ENCODE data around the gene TRIM10.

TRIM10 gene

GRCh38 chr6:30163918-30164654 is 3.1 kb upstream of the TRIM10 start:
- Histone ChIP-seq H3K27ac (replicated peaks) (no peak overlapping the region), H3K4me3 (replicated peaks; ENCODE audit: insufficient read depth, low read length) (no peak overlapping the region), H3K27me3 (ENCODE audit: insufficient read depth, poor library complexity, severe bottlenecking) (peaks cover 12% of the 10 kb centered on the region)
- TF ChIP-seq POLR2AphosphoS5 (IDR thresholded peaks at IDR 0.05; ENCODE audit: low read depth) (no peak), CTCF (IDR thresholded peaks at IDR 0.05; ENCODE audit: insufficient read depth, low read length) (no peak), SPI1 (IDR thresholded peaks at IDR 0.05; ENCODE audit: borderline replicate concordance, low read depth) (no peak), GABPA (IDR thresholded peaks at IDR 0.05; ENCODE audit: low read depth) (no peak)
- TF ChIP-seq, protein P1, sequence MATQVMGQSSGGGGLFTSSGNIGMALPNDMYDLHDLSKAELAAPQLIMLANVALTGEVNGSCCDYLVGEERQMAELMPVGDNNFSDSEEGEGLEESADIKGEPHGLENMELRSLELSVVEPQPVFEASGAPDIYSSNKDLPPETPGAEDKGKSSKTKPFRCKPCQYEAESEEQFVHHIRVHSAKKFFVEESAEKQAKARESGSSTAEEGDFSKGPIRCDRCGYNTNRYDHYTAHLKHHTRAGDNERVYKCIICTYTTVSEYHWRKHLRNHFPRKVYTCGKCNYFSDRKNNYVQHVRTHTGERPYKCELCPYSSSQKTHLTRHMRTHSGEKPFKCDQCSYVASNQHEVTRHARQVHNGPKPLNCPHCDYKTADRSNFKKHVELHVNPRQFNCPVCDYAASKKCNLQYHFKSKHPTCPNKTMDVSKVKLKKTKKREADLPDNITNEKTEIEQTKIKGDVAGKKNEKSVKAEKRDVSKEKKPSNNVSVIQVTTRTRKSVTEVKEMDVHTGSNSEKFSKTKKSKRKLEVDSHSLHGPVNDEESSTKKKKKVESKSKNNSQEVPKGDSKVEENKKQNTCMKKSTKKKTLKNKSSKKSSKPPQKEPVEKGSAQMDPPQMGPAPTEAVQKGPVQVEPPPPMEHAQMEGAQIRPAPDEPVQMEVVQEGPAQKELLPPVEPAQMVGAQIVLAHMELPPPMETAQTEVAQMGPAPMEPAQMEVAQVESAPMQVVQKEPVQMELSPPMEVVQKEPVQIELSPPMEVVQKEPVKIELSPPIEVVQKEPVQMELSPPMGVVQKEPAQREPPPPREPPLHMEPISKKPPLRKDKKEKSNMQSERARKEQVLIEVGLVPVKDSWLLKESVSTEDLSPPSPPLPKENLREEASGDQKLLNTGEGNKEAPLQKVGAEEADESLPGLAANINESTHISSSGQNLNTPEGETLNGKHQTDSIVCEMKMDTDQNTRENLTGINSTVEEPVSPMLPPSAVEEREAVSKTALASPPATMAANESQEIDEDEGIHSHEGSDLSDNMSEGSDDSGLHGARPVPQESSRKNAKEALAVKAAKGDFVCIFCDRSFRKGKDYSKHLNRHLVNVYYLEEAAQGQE (IDR thresholded peaks at IDR 0.05; ENCODE audit: insufficient replicate concordance, low read depth) = no peak
- DNase-seq (ENCODE audit: low read depth in 1 of 2, low spot score in 1 of 2) = no peak

DNA sequence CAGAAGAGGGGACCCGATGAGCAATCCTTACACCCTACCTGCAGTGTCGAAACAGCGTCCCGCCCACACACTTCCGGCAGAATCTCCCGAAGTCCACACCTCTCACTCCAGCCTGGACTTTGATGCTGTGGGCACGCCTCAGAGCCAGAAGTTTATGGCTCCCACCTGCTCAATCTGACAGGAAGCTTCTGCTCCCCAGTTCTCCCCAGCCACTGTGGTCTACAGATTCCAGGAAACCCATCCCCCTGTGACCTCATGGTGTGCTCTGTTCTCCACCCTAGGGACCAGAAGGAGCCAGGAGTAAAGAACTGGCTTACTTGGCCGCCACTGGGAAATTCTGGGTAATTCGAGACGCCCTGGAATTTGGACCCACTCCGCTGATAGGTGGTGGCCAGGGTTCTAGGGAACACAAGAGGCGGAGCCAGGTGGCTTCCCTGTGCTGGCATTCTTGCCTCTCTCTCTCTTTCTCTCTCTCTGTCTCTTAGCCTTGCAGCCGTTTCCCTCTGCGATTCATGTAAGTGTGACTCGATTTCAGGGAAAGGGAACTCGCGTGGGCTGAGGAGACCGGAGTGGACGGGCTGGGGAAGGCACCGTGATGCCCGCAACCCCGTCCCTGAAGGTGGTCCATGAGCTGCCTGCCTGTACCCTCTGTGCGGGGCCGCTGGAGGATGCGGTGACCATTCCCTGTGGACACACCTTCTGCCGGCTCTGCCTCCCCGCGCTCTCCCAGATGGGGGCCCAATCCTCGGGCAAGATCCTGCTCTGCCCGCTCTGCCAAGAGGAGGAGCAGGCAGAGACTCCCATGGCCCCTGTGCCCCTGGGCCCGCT is 2.3 kb upstream of the TRIM10 start, which contains the start of gene TRIM15:
Gene TRIM15, plus strand, starts transcription at position 457 of the 828 bp plus-strand sequence. Its CDS starts 139 bp downstream, at position 596.
- peaks cover 8% of the 10 kb centered on the region for H3K27me3 ChIP-seq (ENCODE audit: insufficient read depth, poor library complexity, severe bottlenecking)
- no peak within 1 kb of the TSS for H3K4me3 ChIP-seq (replicated peaks; ENCODE audit: insufficient read depth, low read length)
- DNase-seq (ENCODE audit: low read depth in 1 of 2, low spot score in 1 of 2) = no peak
- no peak within 1 kb of the TSS for H3K27ac ChIP-seq (replicated peaks)
- TF ChIP-seq POLR2AphosphoS5 (IDR thresholded peaks at IDR 0.05; ENCODE audit: low read depth) (no peak), CTCF (IDR thresholded peaks at IDR 0.05; ENCODE audit: insufficient read depth, low read length) (no peak), GABPA (IDR thresholded peaks at IDR 0.05; ENCODE audit: low read depth) (no peak), SPI1 (IDR thresholded peaks at IDR 0.05; ENCODE audit: borderline replicate concordance, low read depth) (no peak)
- TF ChIP-seq, protein P1 (IDR thresholded peaks at IDR 0.05; ENCODE audit: insufficient replicate concordance, low read depth) = no peak

DNA sequence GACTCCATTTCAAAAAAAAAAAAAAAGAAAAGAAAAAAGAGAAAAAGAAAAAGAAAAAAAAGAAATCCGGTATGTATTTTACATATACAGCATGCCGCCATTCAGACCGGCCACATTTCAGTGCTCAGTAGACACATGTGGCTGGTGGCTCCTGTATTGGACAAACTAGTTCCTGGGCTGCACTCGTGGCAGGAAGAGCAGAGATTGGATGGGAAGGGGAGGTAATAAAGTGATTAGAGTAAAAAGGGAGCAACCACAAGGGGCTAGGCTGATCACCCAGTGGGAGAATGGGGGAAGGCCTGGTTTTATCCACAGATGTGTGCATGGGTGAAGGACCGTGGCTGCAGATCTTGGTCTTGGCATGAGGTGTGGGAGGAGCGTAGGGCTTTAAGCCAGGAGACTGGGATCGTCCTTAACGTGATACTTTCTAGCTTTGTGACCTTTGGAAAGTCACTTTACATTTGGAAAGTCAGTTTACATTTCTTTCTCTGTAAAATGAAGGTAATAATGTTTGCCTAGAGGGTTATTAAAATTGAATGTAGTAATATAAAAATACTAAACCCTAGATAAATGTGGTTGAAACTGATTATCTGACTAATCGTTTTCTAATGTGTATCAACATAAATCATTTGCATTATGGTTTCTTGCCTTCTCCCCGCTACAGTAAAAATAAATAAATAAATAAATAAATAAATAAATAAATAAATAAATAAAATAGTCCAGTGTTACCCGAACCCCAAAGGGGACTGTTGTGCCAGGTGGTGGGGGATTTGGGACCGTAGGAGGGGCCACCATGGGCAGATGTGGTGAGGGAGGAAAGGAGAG is 1.5 kb upstream of the TRIM10 start:
- H3K27me3 ChIP-seq (ENCODE audit: insufficient read depth, poor library complexity, severe bottlenecking) = peaks cover 3% of the 10 kb centered on the region
- no peak for TF ChIP-seq POLR2AphosphoS5 (IDR thresholded peaks at IDR 0.05; ENCODE audit: low read depth)
- TF ChIP-seq, protein P1 (IDR thresholded peaks at IDR 0.05; ENCODE audit: insufficient replicate concordance, low read depth) = no peak
- TF ChIP-seq GABPA (IDR thresholded peaks at IDR 0.05; ENCODE audit: low read depth) = no peak
- TF ChIP-seq CTCF (IDR thresholded peaks at IDR 0.05; ENCODE audit: insufficient read depth, low read length) = no peak
- no peak for TF ChIP-seq SPI1 (IDR thresholded peaks at IDR 0.05; ENCODE audit: borderline replicate concordance, low read depth)
- H3K4me3 ChIP-seq (replicated peaks; ENCODE audit: insufficient read depth, low read length) = no peak overlapping the region
- no peak overlapping the region for H3K27ac ChIP-seq (replicated peaks)
- no peak for DNase-seq (ENCODE audit: low read depth in 1 of 2, low spot score in 1 of 2)

All from HL-60 (cell line).